ENCODE measurements around the gene POLR2J.

The POLR2J gene

GRCh38 chr7:102436118-102436517 is 42.6 kb downstream of the POLR2J start:
- peak overlapping the region; percentile 99 for H3K27ac ChIP-seq
- TF ChIP-seq, protein P1, sequence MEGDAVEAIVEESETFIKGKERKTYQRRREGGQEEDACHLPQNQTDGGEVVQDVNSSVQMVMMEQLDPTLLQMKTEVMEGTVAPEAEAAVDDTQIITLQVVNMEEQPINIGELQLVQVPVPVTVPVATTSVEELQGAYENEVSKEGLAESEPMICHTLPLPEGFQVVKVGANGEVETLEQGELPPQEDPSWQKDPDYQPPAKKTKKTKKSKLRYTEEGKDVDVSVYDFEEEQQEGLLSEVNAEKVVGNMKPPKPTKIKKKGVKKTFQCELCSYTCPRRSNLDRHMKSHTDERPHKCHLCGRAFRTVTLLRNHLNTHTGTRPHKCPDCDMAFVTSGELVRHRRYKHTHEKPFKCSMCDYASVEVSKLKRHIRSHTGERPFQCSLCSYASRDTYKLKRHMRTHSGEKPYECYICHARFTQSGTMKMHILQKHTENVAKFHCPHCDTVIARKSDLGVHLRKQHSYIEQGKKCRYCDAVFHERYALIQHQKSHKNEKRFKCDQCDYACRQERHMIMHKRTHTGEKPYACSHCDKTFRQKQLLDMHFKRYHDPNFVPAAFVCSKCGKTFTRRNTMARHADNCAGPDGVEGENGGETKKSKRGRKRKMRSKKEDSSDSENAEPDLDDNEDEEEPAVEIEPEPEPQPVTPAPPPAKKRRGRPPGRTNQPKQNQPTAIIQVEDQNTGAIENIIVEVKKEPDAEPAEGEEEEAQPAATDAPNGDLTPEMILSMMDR (IDR thresholded peaks at IDR 0.05), result no peak
- no peaks in the 10 kb centered on the region for H3K9me3 ChIP-seq
- H3K36me3 ChIP-seq, result peaks cover 54% of the 10 kb centered on the region
- peak overlapping the region; percentile 13 to 15 for H3K4me3 ChIP-seq (ENCODE audit: low read depth in 1 of 2, low read length in 1 of 2)
- no peaks in the 10 kb centered on the region for H3K27me3 ChIP-seq
- peaks cover 47% of the 10 kb centered on the region in 2 experiments for H3K4me1 ChIP-seq (ENCODE audit: control insufficient read depth in 1 of 2, insufficient read depth in 1 of 2, low read depth in 1 of 2, low read length in 1 of 2)

DNA sequence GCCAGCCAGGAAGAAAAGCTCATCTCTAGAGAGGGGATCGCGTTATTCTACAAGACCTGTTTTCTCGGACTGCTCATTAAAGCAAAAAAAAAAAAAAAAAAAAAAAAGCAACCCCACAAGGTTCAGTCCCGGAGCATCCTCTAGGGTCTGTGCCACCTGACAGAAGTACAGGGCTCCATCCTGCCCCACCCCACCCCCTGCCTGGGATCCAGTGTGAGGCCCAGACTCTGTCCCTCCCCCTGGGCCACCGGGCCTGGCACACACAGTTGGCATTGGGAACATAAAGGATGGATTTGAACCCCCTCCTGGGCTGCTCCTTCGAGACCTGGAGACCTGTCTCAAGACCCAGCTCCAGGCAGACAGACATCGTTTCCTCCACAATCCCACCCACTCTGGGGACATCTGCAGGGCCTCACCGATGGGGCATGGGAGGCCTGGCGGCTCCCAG is 44.7 kb downstream of the POLR2J start:
- TF ChIP-seq, protein P1 (IDR thresholded peaks at IDR 0.05), result no peak
- Histone ChIP-seq H3K36me3 (peaks cover 33% of the 10 kb centered on the region), H3K4me3 (ENCODE audit: low read depth in 1 of 2, low read length in 1 of 2) (peak overlapping the region; percentile 88 to 95), H3K27me3 (no peaks in the 10 kb centered on the region), H3K27ac (peak overlapping the region; percentile 99), H3K4me1 (ENCODE audit: control insufficient read depth in 1 of 2, insufficient read depth in 1 of 2, low read depth in 1 of 2, low read length in 1 of 2) (peaks cover 68% of the 10 kb centered on the region in 2 experiments), H3K9me3 (no peaks in the 10 kb centered on the region)

DNA sequence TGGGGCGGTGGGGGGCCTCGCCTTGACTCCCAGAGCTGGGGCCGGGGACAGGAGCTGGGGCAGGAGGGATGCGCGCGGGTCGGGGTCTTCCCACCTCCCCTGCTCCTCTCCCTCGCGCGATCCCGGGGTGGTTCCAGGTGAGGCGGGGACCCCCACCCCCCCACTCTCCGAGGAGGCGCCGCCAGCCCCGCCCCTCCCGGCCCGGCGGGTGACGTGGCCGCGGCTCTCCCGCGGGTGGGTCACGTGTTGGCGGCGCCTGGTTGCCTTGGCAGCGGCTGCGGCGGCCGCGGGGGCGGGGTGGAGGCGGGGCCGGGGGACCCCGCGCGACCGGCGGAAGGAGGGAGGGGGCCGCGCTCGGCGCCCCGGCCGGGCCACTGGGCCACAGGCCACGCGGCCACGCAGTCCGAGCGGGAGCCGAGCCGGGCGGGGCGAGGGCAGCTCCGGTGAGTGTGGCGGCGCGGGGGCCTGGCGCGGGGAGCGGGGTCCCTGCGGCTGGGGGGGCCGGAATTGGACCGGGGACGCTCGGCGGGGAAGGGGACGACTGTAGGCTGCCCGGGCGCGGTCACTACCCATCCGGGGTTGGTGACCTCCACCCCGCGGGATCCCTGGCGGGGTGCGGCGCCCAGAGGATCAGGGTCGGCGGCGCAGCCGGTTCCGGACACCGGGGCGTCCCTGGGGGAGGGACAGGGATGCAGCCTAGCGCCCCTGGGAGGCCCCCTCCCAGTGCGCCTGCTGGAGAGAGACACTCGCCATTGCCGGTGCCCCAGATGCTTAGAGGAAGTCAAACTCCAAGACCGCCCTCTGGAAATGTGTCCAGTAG is 45.3 kb downstream of the POLR2J start, which contains the start of gene ORAI2:
ORAI2 (plus strand) TSS at position 357 of the 820 bp plus-strand sequence. CDS start 5,382 bp downstream, outside the sequence.
- H3K9me3 ChIP-seq, result no peaks in the 10 kb centered on the region
- H3K27me3 ChIP-seq, result no peaks in the 10 kb centered on the region
- H3K27ac ChIP-seq, result peak within 1 kb of the TSS; percentile 99
- H3K4me1 ChIP-seq (ENCODE audit: control insufficient read depth in 1 of 2, insufficient read depth in 1 of 2, low read depth in 1 of 2, low read length in 1 of 2), result peaks cover 74% of the 10 kb centered on the region in 2 experiments
- TF ChIP-seq, protein P1 (IDR thresholded peaks at IDR 0.05), result peak; percentile 25
- peak within 1 kb of the TSS; percentile 88 to 95 for H3K4me3 ChIP-seq (ENCODE audit: low read depth in 1 of 2, low read length in 1 of 2)
- peaks cover 27% of the 10 kb centered on the region for H3K36me3 ChIP-seq

DNA sequence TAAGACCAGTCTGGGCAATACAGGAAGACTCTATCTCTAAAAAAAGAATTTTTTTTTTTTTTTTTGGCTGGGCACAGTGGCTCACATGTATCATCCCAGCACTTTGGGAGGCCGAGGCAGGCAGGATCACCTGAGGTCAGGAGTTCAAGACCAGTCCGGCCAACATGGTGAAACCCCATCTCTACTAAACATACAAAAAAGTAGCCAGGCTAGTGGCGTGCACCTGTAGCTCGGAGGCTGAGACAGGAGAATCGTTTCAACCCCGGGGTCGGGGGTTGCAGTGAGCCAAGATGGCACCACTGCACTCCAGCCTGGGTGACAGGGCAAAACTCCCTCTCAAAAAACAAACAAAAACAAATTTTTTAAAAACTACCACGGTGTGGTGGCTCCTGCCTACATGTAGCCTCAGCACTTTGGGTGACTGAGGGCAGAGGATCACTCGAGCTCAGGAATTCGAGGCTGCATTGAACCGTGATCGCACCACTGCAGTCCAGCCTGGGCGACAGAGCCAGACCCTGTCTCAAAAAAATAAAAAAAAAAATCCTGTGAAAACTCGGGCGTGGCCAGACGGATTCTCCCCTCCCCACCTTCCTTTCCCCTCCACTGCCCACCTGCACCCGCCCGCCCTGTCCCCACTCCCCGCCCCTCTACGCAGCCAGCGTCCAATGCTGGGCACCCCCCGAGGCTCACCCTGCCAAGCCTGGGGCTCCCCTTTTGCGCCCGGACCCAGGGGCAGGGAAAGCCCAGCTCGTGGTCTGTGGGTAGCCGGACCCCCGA is 46.1 kb downstream of the POLR2J start:
- no peaks in the 10 kb centered on the region for H3K9me3 ChIP-seq
- H3K4me1 ChIP-seq (ENCODE audit: control insufficient read depth in 1 of 2, insufficient read depth in 1 of 2, low read depth in 1 of 2, low read length in 1 of 2), result peaks cover 82% of the 10 kb centered on the region in 2 experiments
- peaks cover 19% of the 10 kb centered on the region for H3K36me3 ChIP-seq
- TF ChIP-seq, protein P1 (IDR thresholded peaks at IDR 0.05), result no peak
- H3K27me3 ChIP-seq, result no peaks in the 10 kb centered on the region
- H3K27ac ChIP-seq, result peak overlapping the region; percentile 99
- peak overlapping the region; percentile 88 to 95 for H3K4me3 ChIP-seq (ENCODE audit: low read depth in 1 of 2, low read length in 1 of 2)

DNA sequence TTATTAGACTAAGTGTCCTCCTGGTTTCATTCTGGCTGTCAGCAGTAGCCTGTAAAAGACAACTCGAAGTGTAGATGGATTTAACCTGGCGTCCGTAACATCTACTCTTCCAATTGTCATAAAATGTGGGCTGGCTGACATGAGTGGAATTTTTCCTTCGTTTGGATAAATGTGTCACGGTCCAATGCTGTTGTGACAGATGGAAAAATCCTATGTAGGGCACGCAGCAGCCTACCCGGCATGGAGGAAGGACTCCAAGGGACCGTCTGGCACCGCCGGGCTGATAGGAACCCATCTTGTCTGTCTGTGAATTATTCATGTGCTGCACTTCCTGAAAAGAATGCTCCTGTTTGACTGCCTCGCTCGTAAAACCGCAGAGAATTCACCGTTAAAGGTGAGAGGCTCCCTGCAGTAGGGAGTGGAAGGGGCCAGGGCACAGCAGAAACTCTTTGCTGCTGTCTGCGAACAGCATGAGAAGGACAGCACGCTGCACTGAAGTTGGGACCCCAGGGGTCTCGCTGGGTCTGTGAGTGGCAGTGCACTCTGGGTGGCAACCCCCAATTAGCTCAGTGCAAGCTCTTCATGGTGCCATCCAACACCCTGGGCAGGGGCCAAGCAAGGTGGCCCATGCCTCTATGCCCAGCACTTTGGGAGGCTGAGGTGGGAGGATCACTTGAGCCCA is 47.0 kb downstream of the POLR2J start:
- peaks cover 88 to 89% of the 10 kb centered on the region in 2 experiments for H3K4me1 ChIP-seq (ENCODE audit: control insufficient read depth in 1 of 2, insufficient read depth in 1 of 2, low read depth in 1 of 2, low read length in 1 of 2)
- peak overlapping the region; percentile 99 for H3K27ac ChIP-seq
- H3K36me3 ChIP-seq, result peaks cover 10% of the 10 kb centered on the region
- no peaks in the 10 kb centered on the region for H3K27me3 ChIP-seq
- H3K9me3 ChIP-seq, result no peaks in the 10 kb centered on the region
- TF ChIP-seq, protein P1 (IDR thresholded peaks at IDR 0.05), result no peak
- H3K4me3 ChIP-seq (ENCODE audit: low read depth in 1 of 2, low read length in 1 of 2), result peak overlapping the region; percentile 88 to 95

All from neutrophil (primary cell).